HT-29 (cell line): ENCODE results near the gene SSUH2. TPM values are rescaled to one million over a fixed set of nuclear protein-coding genes. Genes with fewer than 3 reads are reported as not detected.
"Not testable (repeated sequence)": the region's sequence is repeated elsewhere in the genome, so short reads cannot be mapped to it uniquely, and the experiment has no call there.

ENCODE experiments used
- DNase-seq: peaks from one replicate; pipeline ENCODE4 v3.0.0-alpha.2; 2015; ENCODE audit warnings: low spot score
- total RNA-seq: library from RNA; depleted of rRNA; stranded (reverse); fragments of >200 nt; shearing (Covaris generic); gene quantifications from 2 replicates; pipeline ENCODE4 v1.2.3, GENCODE V29; 2014; rRNA removed

SSUH2 gene
- total RNA-seq, 1 experiment from 2014 or later = 0.08 TPM

GRCh38 chr3:8581373-8581772 is 63.2 kb downstream of the SSUH2 start:
- DNase-seq = no peak

- not testable (repeated sequence) for DNase-seq
Observed at GRCh38 chr3:8580434-8580833, 64.2 kb downstream of the SSUH2 start.

GRCh38 chr3:8579943-8580342 is 64.7 kb downstream of the SSUH2 start:
- no peak for DNase-seq

- DNase-seq = no peak
Observed at GRCh38 chr3:8579096-8579495, 65.5 kb downstream of the SSUH2 start.

- no peak for DNase-seq
Observed at GRCh38 chr3:8578282-8578681, 66.3 kb downstream of the SSUH2 start.

- no peak for DNase-seq
Observed at GRCh38 chr3:8576841-8577571, 67.6 kb downstream of the SSUH2 start.

- DNase-seq = no peak
Observed at GRCh38 chr3:8576436-8576835, 68.2 kb downstream of the SSUH2 start.

- no peak for DNase-seq
Observed at GRCh38 chr3:8575364-8576104, 69.1 kb downstream of the SSUH2 start.

- DNase-seq = no peak
Observed at GRCh38 chr3:8574670-8575322, 69.8 kb downstream of the SSUH2 start.

GRCh38 chr3:8574040-8574669 is 70.4 kb downstream of the SSUH2 start:
- DNase-seq = no peak

GRCh38 chr3:8573342-8573926 is 71.2 kb downstream of the SSUH2 start:
- no peak for DNase-seq

- no peak for DNase-seq
Observed at GRCh38 chr3:8571256-8571655, 73.3 kb downstream of the SSUH2 start.

Other genes with a start within 250 kb of the SSUH2 start
- 4.8 and 7.5 TPM in 2 replicates for gene LMCD1, start 143.0 kb downstream of the SSUH2 start, total RNA-seq
- not detected in 2 replicates for gene CAV3, start 89.0 kb upstream of the SSUH2 start, total RNA-seq
- 0.13 and 0.60 TPM in 2 replicates for gene OXTR, start 124.8 kb upstream of the SSUH2 start, total RNA-seq